RPMI7951 (cell line): ENCODE measurements around the gene PCID2. TPM values are rescaled to one million over a fixed set of nuclear protein-coding genes. Genes with fewer than 3 reads are reported as not detected.

ENCODE experiments used
- DNase-seq: peaks from one replicate; pipeline ENCODE4 v3.0.0-alpha.2; 2012; ENCODE audit warnings: low read depth
- total RNA-seq: library from RNA; depleted of rRNA; stranded (reverse); fragments of >200 nt; shearing (Covaris generic); gene quantifications from 2 replicates; pipeline ENCODE4 v1.2.3, GENCODE V29; 2014

The PCID2 gene
- total RNA-seq, 1 experiment from 2014 or later, result 55.3 TPM

DNA sequence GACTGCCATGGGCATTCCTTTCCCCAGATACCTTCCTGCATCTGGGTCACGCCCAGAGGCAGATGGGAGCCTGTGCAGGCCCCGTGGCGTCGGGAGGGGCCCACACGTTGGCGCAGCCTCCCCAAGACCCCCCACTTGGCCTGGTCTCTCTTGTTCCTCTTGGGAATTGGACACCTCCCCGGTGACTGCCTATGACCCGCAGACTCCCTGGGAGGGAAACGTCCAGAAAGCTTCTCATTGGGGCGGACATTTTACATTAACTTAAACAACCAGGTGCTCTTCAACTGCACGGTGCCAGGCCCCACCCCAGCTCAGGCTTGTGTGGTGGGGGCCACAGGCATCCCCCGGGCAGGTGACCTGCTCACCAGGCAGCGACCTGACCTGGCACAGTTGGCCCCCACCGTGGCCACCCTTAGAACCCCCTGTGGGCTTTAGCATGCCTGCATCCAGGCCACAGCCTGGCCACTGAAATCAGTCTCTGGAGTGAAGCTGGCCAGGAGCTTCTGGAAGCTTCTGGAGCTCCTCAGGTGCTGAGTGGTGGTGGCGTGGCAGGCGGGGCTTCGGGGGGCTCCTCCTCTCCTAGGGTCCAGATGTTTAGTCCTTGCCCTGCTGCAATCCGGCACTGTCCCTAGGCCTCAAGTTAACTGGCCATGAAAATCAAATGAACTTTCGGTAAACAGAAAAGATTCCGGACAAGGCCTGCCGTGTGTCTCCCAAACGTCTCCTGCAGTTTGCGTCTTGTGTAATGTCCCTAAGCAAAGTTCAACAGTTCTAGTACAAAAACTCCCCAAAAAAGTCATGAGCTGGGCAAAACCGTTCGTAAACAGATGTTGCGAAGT, 58.5 kb downstream of the PCID2 start:
- no peak for DNase-seq

DNA sequence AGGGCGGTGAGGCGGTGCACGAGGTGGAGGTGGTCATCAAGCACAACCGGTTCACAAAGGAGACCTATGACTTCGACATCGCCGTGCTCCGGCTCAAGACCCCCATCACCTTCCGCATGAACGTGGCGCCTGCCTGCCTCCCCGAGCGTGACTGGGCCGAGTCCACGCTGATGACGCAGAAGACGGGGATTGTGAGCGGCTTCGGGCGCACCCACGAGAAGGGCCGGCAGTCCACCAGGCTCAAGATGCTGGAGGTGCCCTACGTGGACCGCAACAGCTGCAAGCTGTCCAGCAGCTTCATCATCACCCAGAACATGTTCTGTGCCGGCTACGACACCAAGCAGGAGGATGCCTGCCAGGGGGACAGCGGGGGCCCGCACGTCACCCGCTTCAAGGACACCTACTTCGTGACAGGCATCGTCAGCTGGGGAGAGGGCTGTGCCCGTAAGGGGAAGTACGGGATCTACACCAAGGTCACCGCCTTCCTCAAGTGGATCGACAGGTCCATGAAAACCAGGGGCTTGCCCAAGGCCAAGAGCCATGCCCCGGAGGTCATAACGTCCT, 59.4 kb downstream of the PCID2 start:
- no peak for DNase-seq

DNA sequence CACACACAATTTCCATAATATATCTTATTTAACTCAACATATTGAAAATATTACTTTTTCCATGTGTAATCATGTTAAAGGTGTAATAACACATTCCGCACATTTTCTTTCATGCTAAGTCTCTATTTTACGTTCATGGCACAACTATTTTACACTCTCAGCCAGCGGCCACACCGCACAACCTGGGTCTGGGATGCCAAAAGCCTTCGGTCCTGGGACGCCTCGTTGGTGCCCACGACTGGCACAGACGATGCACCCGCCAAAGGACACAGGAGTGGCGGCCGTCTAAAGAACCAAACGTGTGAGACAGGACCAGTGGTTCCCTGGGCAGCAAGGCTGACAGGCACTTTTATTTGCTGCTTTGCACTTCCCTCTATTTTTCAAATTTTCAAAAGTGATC, 60.1 kb downstream of the PCID2 start:
- no peak for DNase-seq

DNA sequence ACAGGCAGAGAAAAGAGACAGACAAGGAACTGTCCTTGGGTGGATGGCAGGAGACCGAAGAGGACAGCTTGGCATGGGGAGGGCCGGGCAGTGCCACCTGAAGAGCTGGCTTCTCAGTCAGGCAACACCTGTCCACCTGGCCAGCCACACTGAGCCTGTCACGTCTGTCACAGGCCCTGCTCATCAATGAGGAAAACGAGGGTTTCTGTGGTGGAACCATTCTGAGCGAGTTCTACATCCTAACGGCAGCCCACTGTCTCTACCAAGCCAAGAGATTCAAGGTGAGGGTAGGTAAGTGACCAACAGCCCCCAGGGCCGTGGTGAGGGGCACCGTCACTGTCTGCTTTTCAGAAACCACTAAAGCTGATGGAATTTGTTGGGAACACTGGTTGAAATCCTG, 61.3 kb downstream of the PCID2 start:
- no peak for DNase-seq

DNA sequence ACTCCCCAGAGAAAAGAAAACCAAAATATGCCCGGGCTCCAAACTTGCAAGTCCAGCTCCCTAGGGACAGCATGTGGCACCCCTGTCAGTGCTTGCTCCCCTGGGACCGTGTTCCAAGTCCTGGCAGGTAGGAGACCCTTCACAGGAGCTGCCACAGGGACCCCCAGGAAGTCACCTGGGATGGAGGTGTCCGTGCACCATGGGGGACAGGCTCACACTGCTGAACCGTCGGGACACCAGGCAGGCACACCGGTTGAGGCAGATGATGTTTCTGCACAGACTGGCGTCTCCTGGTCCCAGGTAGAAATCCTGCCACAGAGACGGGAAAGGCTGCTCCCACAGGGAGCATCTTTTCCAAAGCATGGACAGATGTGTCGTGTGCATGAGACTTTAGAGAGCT, 61.7 kb downstream of the PCID2 start:
- DNase-seq, result no peak

DNA sequence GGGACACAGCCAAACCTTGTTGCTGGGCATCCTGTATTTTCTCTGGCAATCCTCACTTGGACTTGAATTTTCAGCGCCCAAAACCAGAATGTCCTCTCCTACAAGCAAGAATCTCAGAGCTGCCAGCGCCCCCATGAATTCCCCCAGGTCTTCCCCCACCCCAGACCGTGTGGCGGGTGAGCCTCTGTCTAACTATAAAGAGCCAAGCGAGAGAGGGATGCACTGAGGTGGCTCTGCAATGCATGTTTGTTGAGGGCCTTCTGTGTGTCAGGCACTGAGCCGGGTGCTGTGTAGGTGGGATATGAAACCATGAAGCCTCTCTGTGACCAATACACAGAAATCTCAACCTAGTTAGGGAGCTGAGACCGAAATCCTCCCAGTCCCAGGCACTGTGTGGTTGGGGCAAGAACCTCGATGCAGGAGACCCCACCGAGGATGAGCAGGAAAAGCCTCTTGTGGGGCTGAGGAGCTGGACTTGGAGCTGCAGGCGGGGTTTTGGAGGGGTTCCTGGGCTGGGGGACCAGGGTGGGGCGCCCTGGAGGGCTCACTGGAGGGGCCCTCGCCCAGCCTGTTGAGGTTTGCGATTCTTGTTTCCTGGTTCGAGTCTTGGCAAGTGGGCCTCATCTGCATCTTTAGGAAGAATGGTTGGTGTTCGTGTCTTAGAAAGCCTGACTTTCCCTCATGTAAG, 62.4 kb downstream of the PCID2 start:
- no peak for DNase-seq

DNA sequence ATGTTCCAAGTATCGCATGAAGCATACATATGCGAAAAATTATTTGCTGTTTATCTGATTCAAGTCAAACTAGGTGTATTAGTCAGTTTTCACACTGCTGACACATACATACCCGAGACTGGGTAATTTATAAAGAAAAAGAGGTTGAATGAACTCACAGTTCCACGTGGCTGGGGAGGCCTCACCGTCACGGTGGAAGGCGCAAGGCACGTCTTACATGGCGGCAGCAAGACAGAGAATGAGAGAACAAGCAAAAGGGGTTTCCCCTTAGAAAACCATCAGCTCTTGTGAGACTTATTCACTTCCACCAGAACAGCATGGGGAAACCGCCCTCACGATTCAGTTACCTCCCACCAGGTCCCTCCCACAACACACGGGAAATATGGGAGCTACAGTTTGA, 63.0 kb downstream of the PCID2 start:
- no peak for DNase-seq

DNA sequence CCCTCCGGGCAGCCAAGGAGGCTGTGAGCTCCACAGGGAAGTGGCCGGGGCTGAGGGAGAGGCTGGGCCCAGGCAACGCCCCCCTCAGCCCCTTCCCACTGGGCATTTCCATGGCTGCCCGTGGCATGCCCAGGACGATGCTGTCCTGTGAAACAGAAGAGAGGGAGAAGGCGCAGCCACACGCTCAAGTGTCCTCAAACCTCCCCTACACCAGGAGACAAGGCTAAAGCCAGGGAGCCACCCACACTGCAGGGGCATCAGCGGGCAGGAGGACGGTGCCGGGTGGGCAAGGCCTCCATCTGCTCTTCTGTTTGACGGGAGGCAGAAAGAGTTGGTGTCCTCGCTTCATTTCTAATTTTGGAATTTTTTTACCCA, 64.2 kb downstream of the PCID2 start:
- DNase-seq, result no peak

DNA sequence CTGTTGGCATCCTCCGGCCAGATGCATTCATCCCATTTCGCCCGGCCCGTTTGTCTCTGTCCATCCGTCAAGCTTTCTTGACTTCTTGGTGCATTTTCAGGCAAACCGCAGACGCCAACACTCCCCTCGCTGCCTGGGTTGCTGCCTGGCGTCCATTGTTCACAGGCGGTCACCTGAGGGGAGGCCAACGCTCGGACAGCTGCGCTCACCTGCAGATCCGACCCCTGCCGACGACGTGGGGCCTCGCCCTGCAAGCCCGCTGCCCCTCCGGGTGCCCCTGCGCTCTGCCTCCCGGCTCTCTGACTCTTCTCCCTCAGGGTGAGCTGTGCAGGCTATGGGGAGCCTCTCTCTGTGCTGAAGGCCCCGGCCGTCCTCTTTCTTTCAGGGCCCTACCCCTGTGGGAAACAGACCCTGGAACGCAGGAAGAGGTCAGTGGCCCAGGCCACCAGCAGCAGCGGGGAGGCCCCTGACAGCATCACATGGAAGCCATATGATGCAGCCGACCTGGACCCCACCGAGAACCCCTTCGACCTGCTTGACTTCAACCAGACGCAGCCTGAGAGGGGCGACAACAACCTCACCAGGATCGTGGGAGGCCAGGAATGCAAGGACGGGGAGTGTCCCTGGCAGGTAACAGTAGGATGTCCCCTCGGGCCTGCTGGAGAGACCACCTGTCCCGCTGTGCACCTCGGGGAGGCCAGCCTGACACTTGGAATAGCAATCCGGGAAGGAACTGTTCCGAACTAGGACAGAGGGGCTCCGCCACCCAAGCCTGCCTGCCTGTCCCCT, 64.8 kb downstream of the PCID2 start:
- DNase-seq, result no peak

DNA sequence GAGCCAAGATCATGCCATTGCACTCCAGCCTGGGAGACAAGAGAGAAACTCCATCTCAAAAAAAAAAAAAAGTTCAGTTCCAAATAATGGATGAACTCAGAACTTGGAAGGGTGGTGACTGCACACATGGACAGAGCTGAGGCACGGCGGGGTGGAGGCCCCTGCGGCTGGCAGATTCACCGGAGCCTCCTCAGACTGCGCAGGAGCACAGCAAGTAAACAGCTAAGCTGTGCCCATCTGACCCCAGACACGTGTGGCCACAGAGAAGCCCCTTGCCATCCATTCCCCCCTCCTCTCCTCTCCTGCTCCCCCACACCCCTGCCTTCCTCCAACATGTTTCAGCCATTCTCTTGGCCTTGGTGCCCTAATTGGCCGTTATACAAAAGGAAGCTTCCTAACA, 65.6 kb downstream of the PCID2 start:
- DNase-seq, result no peak

DNA sequence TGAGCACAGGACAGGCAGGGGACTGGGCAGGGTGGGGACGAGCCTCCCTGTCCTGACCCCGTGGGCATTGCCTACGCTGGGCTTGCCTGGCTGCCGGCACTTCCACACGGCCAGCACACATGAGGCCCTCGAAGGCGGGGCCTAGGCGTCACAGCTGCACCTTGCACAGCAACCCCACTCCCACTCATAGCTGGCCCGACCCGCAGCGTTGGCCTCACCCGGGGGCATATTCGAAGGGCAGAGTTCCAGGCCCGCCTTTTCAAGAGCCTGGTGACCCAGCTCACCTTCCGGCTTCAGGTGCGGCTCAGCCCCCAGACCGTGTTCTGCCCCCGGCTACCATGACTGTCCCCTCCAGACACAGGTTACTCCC, 66.9 kb downstream of the PCID2 start:
- no peak for DNase-seq

DNA sequence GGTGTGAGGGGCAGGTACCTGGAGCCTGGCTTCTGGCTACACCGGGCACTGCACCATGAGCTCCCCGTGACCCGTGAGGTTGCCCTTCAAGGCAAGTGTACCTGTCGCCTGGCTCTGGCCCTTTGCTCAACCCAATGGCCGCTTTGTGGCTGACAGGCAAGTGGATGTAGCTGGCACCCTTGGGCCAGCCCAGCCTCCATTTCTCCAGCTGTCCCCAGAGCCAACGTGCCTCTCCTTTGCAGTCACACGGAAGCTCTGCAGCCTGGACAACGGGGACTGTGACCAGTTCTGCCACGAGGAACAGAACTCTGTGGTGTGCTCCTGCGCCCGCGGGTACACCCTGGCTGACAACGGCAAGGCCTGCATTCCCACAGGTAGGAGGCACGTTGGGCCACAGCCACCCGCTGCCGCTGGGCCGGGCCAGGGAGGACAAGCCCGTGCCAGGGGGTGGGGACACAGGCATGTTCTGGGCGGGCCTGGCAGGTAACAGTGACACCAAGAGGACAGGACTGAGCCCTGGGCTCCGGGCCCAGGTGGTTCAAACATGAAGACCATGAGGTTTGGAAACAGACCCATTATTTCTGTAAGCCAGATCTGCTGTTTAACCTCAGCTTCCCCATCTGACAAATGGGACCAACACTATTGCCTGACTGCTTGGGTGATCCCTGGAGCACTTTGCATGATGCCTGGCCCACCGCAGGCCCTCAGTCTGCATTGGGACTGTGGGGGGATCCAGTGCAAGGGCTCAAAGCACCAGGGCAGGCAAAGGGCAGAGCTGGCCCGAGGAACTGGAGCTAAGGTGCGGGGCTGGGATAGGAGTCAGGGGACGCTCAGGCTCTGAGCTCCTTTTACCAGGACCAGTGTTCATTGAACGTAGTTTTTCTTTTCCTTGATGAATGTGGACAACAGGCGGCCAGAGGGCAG, 67.5 kb downstream of the PCID2 start:
- no peak for DNase-seq

DNA sequence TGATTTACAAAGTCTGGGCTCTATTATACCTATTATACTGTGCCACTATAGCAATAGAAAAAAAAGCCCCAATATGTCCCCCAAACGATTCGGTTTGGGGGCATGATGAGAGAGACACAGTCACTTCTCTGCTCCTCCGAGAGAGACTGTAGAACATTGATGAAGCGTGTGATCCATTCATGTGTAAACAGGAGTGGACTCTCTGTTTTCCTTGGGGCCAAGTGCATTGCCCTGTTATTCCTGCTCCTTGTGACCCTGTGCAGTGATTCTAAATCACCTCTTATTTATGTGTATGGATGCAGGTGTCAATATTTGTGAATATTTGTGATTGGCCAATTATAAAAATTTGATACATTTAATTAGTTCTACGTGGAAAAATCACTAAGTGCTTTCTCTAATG, 68.9 kb downstream of the PCID2 start:
- no peak for DNase-seq

DNA sequence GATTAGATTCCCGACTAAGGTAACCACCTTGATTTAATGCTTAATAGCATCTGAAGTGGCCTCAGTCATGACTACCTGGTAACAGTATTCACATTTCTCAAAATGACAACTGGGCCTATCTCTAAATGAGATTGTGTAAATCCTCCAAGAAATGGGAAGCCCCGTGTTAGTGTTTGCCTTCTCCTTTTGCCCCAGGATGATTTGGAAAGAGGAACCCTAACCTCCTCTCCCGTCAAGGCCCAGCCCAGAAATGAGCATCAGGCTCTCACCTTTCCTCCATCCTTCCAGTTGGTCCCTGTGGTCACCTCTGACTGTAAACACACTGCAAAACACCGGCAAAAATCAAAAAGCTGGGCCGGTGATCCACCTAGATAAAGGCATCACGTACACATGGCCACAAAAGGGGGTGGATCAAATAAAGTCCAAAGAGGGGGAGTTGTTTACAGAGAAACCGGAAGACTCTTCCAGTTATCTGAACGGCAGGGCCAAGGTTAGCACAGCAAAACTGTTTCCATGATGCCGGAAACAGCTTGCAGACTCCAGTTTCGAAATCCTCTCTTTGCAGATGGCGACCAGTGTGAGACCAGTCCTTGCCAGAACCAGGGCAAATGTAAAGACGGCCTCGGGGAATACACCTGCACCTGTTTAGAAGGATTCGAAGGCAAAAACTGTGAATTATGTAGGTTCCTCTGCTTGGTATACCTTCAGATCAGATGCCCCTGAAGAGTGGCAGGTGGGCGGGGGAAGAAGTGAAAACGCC, 69.5 kb downstream of the PCID2 start:
- no peak for DNase-seq

DNA sequence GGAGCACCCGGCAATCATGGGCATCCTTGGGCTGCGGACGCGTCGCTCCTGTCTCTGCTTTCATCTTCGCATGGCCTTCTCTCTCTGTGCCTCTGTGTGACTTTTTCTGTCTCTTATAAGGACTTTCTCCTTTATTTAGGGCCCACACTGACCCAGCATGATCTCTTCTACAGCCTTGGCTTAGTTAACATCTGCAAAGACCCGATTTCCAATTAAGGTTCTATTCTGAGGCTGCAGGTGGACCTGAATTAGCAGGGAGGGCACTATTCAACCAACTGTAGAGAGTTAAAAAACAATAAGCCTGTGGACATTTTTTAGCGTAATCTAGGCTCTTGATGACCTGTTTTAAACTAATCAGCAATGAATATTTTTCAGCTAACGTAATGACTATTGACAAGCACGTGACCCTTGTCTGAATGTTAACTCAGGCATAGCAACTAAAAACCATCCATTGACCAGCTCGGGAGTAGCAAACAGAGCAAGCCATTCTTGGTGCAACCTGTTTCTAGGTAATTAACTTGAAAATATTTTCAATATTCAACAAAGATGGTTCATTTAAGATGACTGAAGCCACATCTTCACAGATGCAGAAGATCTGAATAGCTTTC, 70.7 kb downstream of the PCID2 start:
- no peak for DNase-seq

DNA sequence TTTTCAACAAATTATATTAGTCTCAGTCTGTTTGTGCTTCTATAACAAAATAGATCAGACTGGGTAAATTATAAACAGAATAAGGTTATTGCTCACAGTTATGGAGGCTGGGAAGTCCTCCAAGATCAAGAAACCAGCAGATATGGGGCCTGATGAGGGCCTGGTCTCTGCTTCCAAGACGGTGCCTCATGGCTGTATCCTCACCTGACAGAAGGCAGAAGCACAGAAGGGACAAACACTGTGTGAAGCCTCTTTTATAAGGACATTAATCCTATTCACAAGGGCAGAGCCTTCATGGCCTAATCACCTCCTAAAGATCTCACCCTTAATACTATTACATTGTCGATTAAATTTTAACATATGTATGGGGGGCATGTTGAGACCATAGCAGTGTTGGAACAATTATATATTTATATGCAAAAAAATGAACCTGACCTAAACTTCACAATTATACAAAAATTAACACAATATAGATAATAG, 73.1 kb downstream of the PCID2 start:
- no peak for DNase-seq

DNA sequence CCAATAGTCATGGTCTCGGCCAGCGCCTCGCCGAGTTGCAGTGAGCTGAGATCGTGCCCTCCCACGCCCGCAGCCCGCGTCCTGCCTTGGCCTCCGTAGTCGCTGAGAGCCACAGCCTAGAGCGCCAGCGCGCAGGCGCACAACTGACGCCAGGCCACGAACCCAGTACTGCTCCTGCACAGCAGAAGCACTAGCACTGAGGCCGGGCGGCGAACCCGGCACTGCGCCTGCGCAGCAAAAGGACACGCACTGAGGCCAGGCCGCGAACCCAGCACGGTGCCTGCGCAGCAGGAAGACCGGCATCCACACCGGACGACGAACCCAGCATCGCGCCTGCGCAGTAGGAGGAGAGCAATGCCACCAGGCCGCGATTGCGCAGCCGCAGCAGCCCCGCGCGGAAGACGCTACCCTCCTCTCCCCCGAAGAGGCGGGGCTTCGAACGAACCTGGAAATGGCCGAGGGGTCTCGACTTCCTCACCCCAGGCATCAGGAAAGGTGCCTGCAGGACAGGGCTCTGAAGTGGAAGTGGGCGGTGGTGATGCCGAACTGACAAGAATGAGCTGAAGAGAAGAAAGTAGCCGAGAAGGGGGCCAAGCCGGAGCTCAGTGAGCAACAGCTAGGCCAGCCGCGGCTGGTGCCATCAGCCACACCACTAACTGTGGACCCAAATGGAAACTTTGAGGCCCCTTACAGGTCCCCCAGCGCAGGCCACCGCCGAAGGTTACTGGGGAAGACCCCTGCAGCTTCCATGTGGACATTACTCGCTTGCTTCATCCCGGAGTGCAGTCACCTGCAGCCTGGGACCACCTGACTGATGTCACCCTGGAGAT, 78.3 kb downstream of the PCID2 start:
- DNase-seq, result no peak

DNA sequence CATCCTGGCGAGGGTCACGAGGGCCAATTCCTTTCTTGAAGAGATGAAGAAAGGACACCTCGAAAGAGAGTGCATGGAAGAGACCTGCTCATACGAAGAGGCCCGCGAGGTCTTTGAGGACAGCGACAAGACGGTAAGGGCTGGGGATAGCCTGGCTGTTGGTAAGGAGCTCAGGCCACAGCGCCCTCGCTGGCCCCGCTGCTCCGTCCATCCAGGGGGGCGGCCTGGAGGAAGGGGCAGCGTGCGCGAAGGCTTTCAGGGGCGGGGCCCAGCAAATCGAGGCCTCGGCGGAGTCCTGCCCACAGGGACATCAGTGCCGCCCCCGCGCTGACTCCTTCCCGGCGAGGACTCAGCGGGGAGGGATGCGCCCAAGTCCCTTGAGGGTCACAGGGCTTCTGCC, 79.0 kb downstream of the PCID2 start:
- DNase-seq, result no peak
